ENCODE data around the gene ROCK1. TPM values are rescaled to one million over a fixed set of nuclear protein-coding genes. Genes with fewer than 3 reads are reported as not detected.

ROCK1 gene
- total and polyA plus RNA-seq, 2 of the 8 experiments (the other 6 are each of a cell fraction or from before 2014, with no cell fraction given): 4.2 to 48.9 TPM

GRCh38 chr18:21083017-21083416 is 28.6 kb downstream of the ROCK1 start:
- Histone ChIP-seq H3K9ac (replicated peaks in 1 of 4; ENCODE audit: extremely low read depth in 1 of 4, low read depth in 3 of 4, low read length in 3 of 4) (no peak overlapping the region), H2BK5ac (ENCODE audit: low read depth, low read length) (no peak overlapping the region), H4K91ac (replicated peaks; ENCODE audit: insufficient read length, low read length) (no peak overlapping the region), H3K23ac (ENCODE audit: insufficient read length) (no peak overlapping the region), H2BK20ac (ENCODE audit: low read length) (no peak overlapping the region), H2AK5ac (ENCODE audit: low read depth, low read length) (no peak overlapping the region), H3K27me3 (replicated peaks in 1 of 4; ENCODE audit: control insufficient read depth in 3 of 4, extremely low read depth in 1 of 4, insufficient read depth in 3 of 4, low read length in 3 of 4) (no peaks in the 10 kb centered on the region), H4K8ac (ENCODE audit: extremely low read depth, insufficient read depth, low read length) (no peak overlapping the region), H3K36me3 (ENCODE audit: control insufficient read depth in 2 of 4, insufficient read depth in 4 of 4, low read length in 3 of 4) (no peaks in the 10 kb centered on the region), H2BK120ac (replicated peaks; ENCODE audit: low read depth, low read length) (no peak overlapping the region), H3K23me2 (ENCODE audit: low read depth, low read length) (no peaks in the 10 kb centered on the region), H3K4me1 (replicated peaks in 1 of 4; ENCODE audit: control insufficient read depth in 3 of 4, insufficient read depth in 4 of 4, low read length in 3 of 4) (no peaks in the 10 kb centered on the region), H3K79me1 (ENCODE audit: low read depth, low read length) (no peaks in the 10 kb centered on the region; the same call in 1 of the 2 replicates), H2BK15ac (ENCODE audit: low read length) (no peak overlapping the region), H3K4me2 (ENCODE audit: insufficient read depth in 1 of 2, low read depth in 2 of 2, low read length in 2 of 2) (no peak overlapping the region), H3K79me2 (ENCODE audit: control insufficient read depth in 1 of 2, insufficient read depth in 2 of 2, low read length in 2 of 2) (peaks cover 5 to 99% of the 10 kb centered on the region in 2 experiments; a peak in 3 of 4 replicates), H4K5ac (ENCODE audit: insufficient read length, low read depth, low read length) (no peak overlapping the region), H3K18ac (ENCODE audit: extremely low read depth, low read length) (no peak overlapping the region), H3K56ac (replicated peaks; ENCODE audit: insufficient read length, low read depth, low read length) (no peak overlapping the region), H3K9me3 (ENCODE audit: insufficient read depth in 2 of 2, low read depth in 1 of 2, low read length in 1 of 2) (no peaks in the 10 kb centered on the region), H2AFZ (ENCODE audit: low read length) (no peak overlapping the region), H4K20me1 (replicated peaks in 1 of 2; ENCODE audit: control insufficient read depth in 1 of 2, insufficient read depth in 2 of 2, low read length in 2 of 2) (peaks cover under 1 to 2% of the 10 kb centered on the region in 2 experiments), H3K4me3 (ENCODE audit: extremely low read depth in 1 of 4, insufficient read depth in 2 of 4, low read depth in 3 of 4, low read length in 4 of 4) (no peak overlapping the region), H3K4ac (replicated peaks; ENCODE audit: insufficient read length, low read depth, low read length) (no peak overlapping the region), H3K27ac (ENCODE audit: low read depth, low read length) (no peak overlapping the region), H2BK12ac (ENCODE audit: low read depth, low read length) (no peak overlapping the region), H3K14ac (ENCODE audit: insufficient read length) (no peak overlapping the region)
- FAIRE-seq: no peak
- ChIA-PET CTCF (ENCODE audit: partially characterized antibody) (no interaction called here), POLR2A (ENCODE audit: partially characterized antibody) (no interaction called here)
- TF ChIP-seq BCL11A (IDR thresholded peaks at IDR 0.05; ENCODE audit: low read depth in 2 of 2, low read length in 2 of 2): no peak
- TF ChIP-seq CREB1 (IDR thresholded peaks at IDR 0.05): no peak
- TF ChIP-seq CEBPB (IDR thresholded peaks at IDR 0.05; ENCODE audit: low read depth, low read length): no peak
- no peak for TF ChIP-seq ASH2L (IDR thresholded peaks at IDR 0.05; ENCODE audit: low read length)
- TF ChIP-seq CBX8 (IDR thresholded peaks at IDR 0.05; ENCODE audit: borderline replicate concordance, low read depth, low read length): no peak
- no peak for TF ChIP-seq SIX5 (IDR thresholded peaks at IDR 0.05; ENCODE audit: low read depth, low read length)
- TF ChIP-seq RNF2 (IDR thresholded peaks at IDR 0.05; ENCODE audit: borderline replicate concordance, low read depth, low read length, missing control alignments, poor library complexity, severe bottlenecking): no peak
- TF ChIP-seq TBP (IDR thresholded peaks at IDR 0.05; ENCODE audit: low read depth, low read length): no peak
- TF ChIP-seq MAFK (IDR thresholded peaks at IDR 0.05; ENCODE audit: low read depth, low read length): no peak
- TF ChIP-seq SP1 (IDR thresholded peaks at IDR 0.05; ENCODE audit: low read depth, low read length): no peak
- no peak for DNase-seq (ENCODE audit: low read depth in 1 of 2, low spot score in 2 of 2)

Measured in H1 (cell line).